HG02870 (cell line): Measurements from ENCODE around the gene LSS.
"Not testable (repeated sequence)": the region's sequence is repeated elsewhere in the genome, so short reads cannot be mapped to it uniquely, and the experiment has no call there.

Experiments used
- ATAC-seq: cut with Tn5 transposase; IDR thresholded peaks from one replicate; pipeline ENCODE4 v1.9.1; 2021; ENCODE audit warnings: mild to moderate bottlenecking, moderate library complexity; ENCODE audit not compliant: unreplicated experiment

The LSS gene

GRCh38 chr21:46188226-46189212 lies 40.1 kb downstream of the LSS start:
- no peak for ATAC-seq

- no peak for ATAC-seq
These were observed 40.8 kb downstream of the LSS start for GRCh38 chr21:46187814-46188213.

GRCh38 chr21:46187261-46187660 lies 41.3 kb downstream of the LSS start:
- ATAC-seq: no peak

DNA sequence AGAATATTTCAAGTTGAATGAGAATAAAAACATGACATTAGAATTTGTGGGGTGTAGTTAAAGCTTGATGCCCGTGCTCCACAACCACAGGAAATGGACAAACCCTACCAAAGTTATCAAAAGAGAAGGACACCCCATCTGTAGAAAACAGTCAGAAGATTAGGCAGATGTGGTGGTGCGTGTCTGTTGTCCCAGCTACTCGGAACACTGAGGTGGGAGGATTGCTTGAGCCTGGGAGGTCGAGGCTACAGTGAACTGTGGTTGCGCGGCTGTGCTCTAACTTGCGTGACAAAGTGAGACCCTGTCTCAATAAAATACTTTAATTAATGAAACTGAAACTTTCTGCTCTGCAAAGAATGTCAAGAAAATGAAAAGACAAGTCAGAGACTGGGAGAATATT lies 42.9 kb downstream of the LSS start:
- ATAC-seq: no peak

GRCh38 chr21:46184625-46185555 lies 43.7 kb downstream of the LSS start:
- no peak for ATAC-seq

DNA sequence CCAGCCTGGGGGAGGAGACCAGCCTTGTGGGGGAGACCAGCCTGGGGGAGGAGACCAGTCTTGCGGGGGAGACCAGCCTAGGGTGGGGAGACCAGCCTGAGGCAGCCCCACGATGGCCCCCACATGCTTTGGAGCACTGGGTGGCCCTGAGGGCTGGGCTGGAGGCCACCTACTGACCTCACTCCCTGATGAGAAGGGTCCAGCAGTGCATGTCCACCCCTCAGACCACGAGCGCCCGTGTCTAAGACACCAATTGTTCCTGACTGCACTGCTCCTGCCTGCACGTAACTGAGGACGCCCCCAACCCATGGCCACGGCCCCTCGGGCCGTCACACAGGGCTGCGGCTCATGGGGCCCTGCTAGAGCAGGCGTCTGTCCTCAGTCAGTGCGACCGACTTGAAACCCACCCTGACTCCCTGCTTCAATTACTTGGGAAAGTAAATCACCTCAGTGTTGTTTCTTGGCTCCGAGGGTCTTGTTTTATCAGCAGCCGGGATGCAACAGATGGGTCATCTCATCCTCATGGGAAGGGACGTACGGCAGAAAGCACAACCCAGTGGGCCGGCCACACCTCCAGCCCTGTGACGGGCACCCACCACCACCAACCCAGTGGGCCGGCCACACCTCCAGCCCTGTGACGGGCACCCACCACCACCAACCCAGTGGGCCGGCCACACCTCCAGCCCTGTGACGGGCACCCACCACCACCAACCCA lies 44.5 kb downstream of the LSS start, which contains the start of gene SPATC1L:
Gene SPATC1L (minus strand): TSS at position 550 of the 715 bp plus-strand sequence. CDS start 1,643 bp downstream, outside the sequence.
- ATAC-seq: no peak

DNA sequence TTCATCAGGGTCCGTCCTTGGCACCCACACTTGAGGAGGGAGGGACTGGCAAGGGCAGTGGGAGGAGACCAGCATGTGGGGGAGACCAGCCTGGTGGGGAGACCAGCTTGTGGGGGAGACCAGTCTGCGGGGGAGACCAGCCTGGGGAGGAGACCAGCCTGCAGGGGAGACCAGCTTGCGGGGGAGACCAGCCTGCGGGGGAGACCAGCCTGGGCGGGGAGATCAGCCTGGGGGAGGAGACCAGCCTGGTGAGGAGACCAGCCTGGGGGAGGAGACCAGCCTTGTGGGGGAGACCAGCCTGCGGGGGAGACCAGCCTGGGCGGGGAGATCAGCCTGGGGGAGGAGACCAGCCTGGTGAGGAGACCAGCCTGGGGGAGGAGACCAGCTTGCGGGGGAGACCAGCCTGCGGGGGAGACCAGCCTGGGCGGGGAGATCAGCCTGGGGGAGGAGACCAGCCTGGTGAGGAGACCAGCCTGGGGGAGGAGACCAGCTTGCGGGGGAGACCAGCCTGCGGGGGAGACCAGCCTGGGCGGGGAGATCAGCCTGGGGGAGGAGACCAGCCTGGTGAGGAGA lies 45.2 kb downstream of the LSS start:
- ATAC-seq: not testable (repeated sequence)

DNA sequence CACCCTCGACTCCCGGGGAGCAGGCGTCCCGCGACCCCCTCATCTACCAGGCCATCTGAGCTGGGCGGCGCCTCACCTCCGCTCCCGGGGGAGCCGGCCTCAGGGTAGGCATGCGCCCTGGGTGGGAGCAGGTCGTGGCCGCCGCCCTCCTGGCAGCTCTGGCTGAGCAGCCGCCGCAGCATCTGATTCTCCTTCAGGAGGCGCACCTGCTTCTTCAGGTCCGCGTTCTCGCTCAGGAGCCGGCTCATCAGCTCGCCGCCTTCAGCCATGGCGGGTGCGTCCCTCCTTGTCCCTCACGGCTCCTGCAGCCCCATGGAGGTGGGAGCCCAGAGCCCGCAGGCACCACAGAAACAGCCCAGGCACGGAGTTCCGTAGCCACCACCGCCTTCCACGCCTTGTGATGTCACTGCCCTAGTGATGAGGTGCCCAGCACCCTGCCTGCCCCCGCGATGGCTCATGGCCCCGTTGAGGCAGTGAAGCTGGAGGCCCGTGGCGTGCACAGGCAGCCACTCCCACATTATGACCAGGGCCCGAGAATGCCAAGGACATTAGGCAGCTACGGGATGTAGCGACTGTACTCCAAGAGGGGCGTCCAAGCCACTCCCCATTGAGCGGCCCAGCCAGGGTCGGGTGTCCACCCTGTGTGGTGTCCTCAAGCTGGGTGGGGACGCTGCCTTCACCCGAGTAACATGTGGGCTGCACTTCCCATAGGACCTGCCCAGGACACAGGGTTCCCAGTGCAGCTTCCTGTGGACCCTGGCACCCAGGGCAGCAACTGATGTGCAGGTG lies 45.8 kb downstream of the LSS start:
- no peak for ATAC-seq

- no peak for ATAC-seq
These were observed 46.5 kb downstream of the LSS start for GRCh38 chr21:46181953-46182547.

- no peak for ATAC-seq
These were observed 47.1 kb downstream of the LSS start for GRCh38 chr21:46181436-46181835.

DNA sequence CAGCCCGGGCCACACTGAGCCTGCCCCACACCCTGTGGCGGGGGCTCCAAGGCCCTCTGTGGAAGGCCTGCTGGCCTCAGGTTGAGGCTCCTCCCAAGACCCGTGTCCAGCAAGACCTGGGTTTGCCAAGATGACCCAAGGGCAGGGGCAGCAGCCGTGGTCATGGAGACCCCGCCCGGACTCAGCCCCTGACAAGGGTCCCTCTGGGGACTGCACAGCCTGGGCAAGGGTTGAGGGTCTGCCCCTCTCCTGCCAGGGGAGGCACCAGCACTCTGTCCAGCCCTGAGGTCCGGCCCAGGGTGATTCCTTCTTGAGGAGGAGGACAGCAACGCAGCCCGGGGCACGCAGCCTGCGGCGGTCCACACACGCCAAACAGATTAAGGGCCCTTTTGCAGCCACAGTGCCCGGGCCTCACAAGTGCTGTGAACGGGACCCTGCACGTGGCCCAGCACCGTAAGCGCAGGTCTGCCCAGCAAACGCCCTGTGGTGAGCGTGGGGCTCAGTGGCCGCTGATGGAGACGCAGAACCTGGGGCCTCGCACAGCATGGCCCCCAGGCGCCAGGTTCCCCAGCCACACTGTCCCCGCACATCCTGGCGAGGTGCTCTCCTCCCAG lies 47.7 kb downstream of the LSS start:
- ATAC-seq: no peak

DNA sequence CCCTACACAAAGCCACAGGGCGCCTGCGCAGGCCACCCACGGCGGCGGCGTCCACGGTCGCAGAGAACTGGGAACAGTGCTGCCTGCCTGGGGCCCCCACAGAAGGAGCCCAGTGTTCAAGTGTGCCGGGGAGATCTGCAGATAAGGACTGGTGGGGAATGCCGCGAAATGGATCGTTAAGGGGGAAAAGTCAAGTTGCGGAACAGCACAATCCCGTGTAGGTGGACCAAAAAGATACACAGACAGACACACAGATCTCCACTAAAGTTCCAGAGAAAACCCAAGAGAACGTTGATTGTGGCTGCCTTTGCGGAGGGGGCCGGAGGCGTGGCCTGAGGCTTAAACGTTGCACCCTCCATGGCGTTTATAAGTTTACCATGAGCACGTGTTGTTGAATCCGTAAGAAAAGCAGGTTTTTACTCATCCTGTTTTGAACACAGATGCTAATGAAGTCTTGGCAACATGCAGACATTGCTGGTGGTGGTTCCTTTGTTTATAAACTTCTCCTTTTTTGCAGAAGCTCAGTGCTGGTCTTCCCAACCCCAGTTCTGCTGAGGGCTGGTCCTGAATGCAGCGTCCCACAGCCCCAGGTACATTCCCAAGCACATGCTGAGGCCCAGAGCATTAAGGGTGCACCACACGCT lies 48.4 kb downstream of the LSS start:
- no peak for ATAC-seq

- ATAC-seq: no peak
These were observed 48.9 kb downstream of the LSS start for GRCh38 chr21:46179708-46180078.

DNA sequence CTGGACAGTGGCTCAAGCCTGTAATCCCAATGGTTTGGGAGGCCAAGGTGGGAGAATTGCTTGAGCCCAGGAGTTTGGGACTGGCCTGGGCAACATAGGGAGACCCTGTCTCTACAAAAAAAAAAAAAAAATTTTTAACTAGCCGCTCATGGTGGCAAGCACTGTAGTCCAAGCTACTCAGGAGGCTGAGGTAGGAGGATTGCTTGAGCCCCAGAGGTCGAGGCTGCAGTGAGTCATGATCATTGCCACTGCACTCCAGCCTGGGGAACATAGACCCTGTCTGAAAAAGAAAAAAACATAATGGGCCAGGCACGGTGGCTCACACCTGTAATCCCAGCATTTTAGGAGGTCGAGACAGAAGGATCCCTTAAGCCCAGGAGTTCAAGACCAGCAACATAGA lies 49.6 kb downstream of the LSS start:
- ATAC-seq: no peak

- not testable (repeated sequence) for ATAC-seq
These were observed 52.0 kb downstream of the LSS start for GRCh38 chr21:46176443-46177129.

DNA sequence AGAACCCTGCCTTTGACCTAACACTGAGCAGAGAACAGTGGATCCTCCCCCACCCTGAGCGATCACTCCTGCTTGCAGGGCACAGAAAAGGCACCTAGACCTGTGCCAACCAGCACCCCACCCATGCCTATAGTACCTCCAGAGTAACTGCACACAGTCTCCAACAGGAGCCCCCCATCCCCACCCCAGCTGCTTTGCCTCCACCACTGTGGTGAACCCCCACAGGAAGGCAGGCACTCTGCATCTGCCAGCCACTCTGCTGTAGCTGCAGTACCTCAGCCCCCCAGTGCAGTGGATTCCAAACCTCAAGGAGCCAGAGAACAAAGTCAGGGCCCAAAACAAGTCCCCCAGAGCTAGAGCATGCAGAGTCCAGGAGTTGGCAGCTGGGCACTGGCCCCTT lies 55.0 kb downstream of the LSS start:
- ATAC-seq: no peak

- ATAC-seq: no peak
These were observed 55.6 kb downstream of the LSS start for GRCh38 chr21:46172863-46173528.
